GM18907 (cell line): ENCODE data around the gene PCDH1.

Experiments used
- ATAC-seq: cut with Tn5 transposase; IDR thresholded peaks from one replicate; pipeline ENCODE4 v1.9.1; 2021; ENCODE audit warnings: mild to moderate bottlenecking, moderate library complexity; ENCODE audit not compliant: unreplicated experiment

PCDH1 gene

DNA sequence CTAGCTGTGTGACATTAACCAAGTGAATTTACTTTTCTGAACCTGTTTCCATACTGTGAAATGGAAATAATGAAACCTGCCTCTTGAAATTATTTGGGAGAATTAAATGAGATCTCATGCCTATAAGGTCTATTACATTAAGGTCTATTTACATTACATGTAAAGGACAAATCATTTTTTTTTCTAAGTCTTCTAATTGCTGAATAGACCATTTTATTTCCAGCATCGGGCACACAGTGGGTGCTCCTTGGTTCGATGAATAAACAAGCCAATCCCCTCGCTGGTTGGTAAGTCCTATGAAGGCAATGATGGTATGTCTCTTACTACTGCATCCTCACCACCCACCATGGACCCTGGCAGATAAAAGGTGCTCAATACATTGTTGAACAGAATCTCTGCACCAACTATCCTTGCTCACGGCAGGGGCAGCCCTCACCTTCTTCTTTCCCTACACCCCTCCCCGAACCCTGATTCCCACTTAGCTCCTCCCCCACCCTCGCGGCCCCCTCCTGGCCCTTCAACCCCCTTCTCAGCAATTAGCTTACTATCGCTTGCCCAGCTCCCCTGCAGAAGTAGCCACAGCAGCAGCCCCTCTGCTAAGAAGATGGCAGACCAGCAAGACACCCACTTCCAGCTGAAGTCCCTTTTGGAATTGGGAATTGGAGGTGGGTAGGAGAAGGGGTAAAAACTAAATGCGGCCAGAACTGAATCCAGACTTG is 3.0 kb downstream of the PCDH1 start:
- ATAC-seq: no peak

DNA sequence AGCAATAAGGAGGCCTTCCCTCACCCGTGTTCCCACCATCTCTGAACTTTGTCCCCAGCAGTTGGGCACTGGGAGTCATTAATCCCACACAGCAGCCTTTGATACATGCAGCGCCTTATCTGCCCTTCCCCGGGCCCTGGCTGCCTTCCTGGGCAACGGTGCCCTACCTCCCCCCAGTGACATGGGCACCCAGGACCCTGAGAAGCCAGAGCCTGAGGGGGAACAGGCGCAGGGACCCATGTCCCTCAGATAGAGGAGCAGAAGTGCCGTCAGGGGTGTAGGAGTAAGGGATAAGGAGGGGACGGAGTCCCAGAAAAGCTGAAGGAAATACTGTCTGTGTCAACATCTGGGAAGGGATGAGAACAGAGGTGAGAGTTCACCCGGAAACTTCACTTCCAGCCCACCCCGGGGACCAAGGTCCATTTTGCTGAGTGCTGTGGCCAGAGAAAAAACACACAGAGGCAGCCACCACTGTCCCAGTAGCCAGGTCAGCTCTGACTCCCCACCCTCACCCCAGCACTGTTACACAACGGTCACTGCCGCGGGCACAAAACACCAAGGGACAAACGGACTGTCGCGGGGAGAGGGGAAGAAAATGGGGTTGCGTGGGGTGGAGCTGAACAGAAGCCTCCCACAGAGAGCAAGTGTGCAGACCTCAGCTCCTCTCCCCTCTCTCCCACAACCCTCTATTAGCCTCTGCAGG is 3.8 kb downstream of the PCDH1 start:
- no peak for ATAC-seq

DNA sequence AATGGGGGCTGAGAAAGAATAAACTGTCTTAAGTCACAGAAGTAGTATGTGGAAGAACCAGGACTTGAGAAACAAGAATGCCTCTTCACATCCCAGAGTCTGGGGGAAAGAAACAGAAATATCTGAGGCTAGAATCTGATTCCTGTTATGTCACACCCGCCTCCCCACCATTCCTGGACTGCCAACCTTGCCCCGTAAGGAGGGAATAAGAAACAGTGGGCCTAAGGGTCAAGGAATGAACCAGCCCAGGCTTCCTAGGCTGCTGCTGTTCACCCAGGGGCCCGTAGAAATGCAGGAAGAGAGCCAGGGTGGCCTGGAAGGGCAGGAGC is 4.3 kb downstream of the PCDH1 start:
- ATAC-seq: no peak

DNA sequence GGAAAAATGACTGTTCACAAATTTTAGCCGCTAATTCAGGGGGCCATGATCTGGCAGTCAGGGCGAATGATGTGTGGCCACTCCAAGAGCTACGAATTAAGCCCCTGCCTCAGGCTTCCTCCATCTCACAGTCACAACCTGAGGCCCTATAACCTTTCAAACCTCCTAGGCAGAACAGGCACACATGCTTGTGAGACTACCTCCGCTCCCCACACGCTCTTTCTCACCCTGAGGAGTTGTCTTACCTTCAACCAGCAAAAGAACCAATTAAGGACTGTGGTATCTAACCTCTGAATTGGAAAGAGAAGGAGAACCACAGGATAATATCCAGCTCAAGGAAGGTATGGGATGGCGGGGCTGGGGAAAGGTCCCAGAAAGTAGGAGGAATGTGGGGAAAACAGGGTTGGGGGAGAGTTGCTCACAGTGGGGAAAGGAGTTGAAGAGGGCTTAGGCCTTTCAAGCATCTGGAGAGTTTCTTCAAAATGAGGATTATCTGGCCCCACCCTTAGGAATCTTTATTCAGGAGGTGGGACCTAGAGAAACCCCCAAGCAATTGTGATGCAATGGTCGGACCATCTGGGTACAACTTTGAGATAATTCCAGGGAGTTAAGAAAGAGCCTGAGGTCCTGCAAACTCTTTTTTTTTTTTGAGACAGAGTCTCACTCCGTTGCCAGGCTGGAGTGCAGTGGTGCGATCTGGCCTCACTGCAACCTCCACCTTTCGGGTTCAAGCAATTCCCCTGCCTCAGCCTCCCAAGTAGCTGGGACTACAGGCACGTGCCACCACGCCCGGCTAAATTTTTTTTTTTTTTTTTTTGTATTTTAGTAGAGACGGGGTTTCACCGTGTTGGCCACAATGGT is 5.5 kb downstream of the PCDH1 start:
- ATAC-seq: no peak

DNA sequence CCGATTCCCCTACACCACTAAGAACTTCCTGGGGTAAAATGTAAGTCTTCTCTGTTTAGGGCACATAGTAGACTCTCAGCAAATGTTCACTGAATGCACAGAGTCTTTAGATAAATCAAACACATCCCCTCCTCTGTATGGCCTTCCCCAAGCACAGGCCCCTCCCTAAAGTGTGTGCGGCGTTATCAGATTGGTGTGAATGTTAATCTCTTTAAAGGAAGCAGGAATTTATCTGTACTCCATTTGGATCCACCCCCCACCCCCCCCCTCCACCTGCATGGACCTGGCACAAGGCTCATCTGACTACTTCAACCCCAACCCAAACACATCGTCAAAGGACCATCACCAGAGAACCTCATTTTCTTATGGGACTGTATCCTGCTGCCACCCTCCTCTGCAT is 6.3 kb downstream of the PCDH1 start:
- ATAC-seq: no peak

DNA sequence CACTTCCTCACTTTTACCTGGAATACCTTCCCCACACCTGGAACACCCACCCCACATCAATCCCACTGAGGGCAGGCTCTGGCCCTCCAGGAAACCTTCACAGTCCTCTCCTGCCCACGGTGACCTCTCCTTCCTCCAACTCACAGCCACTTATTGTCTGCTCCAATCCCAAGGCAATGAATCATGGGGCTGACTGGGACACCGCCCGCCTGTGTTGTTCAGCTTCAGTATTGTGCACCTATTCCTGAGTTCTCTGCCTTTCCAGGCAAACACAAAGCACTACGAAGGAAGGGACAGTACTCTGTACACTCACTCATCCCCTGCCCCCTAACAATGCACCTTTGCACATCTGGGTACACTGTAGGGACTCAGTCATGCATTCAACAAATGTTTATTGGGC is 7.3 kb downstream of the PCDH1 start:
- no peak for ATAC-seq

DNA sequence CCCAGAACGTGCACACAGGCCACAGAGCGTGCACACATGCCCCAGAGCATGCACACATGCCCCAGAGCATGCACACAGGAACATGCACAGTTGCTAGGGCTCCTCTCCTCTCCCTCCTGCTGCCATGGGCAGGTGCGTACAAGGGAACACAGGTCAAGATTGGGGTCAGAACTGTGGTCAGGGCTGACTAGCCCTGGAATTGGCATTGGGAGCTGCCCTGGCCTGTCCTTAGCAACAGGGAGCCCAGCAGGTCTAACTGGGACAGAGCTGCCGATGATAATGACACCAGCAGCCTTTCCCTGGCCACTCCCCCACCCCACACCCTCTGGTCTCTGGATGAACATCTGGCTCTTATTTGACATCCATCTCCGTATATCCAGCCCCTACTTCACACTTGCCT is 8.0 kb downstream of the PCDH1 start:
- no peak for ATAC-seq

DNA sequence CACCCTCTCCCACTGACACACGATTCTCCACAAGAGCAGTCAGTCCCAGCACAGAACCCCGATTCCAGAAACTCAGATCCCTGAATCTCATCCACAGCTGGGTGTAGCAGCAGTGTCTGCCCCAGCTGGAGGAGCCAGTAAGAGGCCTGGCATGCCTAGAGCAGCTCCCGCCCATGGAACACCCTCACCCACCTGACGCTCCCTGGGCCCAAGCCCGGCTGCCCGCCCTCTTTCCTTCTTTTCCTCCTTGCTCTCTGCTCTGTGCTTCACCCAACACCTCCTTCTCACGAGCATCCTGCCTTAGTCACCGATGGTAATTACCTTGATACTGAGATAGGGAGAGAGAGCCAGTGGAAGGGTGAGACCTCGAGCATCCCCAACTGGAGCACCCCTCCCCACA is 8.7 kb downstream of the PCDH1 start:
- no peak for ATAC-seq

DNA sequence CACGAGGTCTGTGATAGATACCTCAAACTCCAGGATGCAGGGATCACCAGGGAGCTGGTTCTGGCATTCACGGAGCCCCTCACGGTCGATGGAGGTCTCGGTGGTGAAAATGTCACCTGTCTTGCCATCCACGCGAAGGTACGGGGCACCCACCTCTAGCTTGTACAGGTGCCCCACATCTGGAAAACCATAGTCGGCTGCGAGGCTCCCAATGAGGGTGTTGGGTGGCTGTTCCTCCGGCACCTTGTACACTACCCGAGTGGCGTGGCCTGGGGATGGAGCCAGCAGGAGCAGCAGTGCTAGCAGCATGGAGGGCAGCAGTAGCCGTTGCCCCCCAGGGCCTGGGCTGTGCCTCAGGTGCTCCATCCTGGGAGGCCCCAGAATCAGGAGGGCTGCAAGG is 9.2 kb downstream of the PCDH1 start:
- ATAC-seq: no peak

DNA sequence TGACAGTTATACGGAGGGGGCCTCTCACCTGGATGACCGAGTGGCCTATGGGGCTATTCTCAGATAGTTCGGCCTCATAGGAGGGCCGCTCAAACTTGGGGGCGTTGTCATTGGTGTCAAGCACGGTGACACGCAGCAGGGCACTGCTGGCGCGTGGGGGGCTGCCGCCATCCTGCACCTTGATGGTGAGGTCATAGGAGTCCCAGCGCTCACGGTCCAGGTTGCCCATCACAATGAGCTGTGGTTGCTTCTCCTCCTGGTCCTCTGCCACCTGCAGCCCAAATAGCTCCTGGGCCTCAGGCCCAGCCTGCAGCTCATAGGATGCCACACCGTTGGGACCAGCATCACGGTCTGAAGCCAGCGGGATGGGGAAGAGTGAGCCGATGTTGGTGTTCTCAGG is 9.7 kb downstream of the PCDH1 start:
- no peak for ATAC-seq

DNA sequence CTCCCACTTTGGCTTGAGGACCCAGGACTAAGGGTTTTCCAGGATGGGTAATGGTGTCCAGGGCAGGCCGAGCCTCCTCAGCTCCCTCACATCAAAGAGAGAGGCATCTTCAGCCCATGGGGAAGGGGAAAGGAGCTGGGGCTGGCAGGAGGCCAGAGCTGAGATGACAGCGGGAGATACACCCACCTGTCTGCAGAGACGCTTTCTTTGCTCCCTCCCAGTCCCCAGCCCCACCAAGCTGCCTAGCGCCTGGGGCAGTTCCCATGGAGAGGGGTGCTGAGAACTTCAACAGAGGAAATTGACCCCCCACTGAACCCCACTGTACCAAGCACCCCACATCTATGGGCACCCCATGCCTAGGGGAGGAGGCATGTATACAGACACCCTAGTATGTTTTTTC is 10.6 kb downstream of the PCDH1 start:
- no peak for ATAC-seq

DNA sequence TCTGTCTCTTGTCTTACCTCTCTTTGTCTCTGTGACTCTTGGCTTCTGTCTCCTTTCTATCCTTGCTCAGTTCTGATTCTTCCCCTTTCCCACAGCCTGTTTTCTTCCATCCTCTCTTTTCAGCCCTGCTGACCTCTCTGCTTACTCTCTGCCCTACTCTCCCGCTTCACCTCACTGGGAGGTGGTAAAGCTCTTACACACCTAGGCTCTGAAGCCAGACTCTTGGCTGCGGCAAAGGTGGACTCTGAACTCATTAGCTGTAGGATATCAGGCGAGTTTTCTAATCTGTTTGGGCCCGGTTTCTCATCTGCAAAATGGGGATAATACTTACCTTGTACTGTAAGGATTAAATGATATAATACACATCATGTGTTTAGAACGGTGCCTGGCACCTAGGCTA is 11.1 kb downstream of the PCDH1 start:
- no peak for ATAC-seq

DNA sequence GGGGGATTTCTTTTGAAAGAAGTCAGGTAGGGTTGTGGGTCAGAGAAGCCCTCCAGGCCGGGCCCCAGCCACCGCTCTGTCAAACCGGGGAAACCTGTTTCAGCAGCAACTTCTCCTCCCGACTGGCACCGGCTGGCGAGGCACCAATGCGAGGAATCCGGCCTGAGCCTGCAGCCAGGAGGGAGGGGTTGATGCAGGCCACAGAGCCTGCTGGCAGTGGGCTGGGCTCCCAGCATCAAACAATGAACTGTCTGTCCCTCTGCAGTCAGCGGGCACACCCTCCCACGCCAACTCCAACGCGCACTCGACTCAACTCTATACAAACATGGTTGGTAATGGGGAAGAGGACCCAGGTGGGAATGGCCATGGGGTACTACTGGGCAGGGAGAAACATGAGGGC is 12.1 kb downstream of the PCDH1 start:
- no peak for ATAC-seq

DNA sequence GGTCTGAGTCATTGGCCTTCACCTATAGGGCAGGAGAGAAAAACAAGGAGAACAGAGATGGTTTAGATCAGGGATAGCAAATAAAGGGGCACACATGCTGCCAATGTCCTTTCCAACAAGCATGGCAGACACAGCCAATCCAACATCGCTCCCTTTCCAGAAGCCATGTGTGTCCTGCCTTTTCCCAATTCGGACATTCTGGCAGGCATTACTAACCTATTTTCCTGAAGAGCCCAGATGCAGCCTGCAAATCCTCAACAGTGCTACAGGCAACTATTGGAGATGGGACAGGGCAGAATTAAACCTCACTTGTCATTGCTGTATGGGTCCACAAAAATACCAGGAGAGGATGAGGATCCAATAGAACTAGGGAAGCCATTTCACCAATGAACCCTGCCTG is 12.8 kb downstream of the PCDH1 start:
- ATAC-seq: no peak

DNA sequence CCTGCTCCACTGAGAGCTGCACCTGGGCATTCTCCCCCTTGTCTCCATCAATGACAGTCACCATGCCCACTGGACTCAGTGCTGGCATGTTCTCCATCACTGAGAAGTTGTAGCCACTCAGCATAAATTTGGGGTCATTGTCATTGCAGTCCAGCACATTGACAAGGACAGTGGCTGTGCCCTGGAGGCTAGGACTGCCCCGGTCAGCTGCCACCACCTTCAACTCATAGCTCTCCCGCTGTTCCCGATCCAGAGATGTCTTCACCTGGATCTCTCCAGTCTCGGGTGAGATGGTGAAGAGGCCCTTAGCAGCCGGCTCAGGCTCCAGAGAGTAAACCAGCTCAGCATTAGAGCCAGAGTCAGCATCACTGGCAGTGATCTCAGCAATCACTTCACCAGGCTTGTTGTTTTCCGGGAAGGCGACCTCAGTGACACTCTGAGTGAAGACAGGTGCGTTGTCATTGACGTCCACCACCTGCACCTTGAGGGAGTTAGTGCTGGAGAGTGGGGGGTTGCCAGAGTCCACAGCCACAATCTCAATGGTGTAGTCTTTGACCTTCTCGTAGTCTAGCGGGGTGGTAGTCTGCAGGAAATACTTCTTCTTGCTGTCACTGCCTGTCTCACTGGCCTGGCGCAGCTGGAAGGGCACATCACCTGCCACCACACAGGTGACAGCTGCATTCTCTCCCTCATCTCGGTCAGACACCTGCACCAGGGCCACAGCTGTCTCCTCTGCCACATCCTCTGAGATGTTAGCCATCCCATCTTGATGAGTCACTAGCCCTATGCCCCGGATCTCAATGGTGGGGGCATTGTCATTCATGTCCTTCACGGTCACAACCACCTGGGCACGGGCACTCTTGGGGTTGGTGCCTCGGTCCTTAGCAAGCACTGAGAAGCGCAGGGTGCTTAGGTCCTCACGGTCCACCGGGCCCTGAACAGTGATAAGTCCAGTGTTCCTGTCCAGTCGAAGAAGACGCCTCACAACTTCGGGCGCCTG is 13.5 kb downstream of the PCDH1 start:
- no peak for ATAC-seq

DNA sequence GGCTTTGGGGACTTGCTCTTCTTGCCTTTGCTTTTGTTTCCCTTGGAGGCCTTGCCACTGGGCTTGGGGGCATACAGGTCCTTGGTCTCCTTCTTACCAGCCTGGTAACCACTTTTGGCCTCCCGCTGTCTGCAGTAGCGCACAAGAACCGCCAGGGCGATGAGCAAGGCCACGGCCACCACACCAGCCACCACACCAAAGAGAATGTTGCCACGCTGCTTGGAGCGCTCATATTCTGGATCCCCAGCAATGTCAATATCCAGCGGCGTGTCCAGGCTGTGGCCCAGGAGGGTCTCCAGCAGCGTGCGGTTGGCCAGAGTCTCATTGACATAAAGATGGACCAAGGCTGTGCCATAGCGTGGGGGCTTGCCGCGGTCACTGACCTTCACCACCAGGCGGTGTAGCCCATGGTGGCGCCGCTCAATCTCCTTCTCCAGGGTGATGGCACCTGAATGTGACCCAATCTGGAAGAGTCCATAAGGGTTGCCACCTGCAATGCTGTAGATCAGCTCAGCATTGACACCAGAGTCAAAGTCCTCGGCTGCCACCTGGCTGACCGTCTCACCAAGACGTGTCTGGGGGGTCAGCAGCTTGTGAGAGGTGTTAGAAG is 14.5 kb downstream of the PCDH1 start:
- no peak for ATAC-seq

DNA sequence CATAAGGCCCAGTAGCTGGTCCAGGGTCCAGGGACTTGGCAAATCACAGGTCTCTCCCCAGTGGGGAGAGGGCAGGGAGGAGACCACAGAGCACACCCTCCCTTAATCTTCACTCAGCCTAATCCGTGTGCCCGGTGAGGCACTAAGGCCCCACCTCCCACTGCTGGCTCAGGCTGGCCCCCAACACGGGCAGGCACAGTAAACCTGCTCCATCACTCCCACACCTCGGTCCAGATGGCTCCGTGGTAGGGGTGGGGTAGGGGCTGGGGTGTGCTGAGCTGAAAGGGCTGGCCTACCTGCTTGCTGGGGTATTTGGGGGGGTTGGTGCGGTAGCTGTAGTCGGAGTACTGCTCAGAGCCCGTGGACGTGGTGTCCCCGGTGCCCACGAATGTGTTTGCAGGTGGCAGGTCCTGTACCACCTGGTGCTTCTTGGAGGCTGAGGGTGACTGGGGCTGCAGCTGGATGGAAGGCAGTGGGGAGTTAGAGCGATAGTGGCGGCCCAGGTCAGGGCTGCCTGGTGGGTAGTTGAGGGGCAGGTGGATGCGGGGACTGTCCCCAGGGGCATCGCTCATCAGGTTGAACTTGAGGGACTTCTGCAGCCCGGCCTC is 15.2 kb downstream of the PCDH1 start:
- ATAC-seq: no peak

DNA sequence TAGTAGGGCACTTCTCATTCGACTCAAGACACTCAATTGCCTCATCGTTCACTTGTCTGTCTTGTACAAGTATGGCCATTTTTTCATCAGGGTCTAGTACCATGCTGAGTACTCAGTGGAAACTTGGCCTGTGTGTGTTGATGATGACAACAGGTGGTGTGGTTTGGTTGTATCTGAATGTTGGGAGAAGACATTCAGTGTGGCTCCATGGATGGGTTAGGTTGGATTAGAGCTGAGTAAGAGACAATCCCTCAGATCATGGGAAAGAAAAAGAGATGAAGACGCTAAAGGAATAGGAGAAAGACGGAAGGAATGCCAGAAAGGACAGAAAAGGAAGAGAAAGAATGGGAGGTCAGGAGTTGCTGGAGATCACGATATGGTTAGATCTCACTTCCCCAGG is 17.0 kb downstream of the PCDH1 start:
- ATAC-seq: no peak

DNA sequence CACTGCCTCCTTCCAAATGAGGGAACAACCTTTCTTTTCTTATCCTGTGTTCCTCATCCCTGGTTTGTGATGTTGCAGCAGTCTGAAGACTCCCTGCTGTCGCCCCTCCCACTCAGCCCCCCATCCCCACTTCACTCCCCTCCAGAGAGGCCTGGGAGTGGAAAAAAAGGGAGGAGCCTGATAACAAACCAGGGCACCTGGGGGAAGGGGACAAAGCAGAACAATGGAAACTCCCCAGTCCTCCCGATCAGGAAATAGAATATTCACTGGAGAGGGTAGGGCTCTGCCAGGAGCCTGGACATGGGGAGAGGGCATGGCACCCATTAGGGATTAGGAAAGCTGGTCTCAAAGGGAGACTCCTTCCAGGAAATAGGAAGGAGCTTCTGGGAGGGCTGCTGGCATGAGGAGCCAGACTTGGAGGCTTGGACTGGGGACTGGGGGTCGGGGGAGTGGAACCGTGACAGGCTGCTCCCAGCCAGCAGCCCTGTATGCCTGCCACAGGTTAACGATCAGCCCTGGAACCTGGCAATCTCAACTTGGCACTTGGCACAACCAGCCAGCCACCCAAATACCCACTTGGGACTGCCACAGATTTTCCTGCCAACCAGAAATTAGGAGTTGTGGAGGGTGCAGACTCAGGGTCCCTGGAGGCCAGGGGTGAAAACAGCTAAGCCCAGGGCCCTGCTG is 20.0 kb downstream of the PCDH1 start:
- no peak for ATAC-seq
